H1 (cell line): ENCODE data around the gene ARHGAP8. TPM values are rescaled to one million over a fixed set of nuclear protein-coding genes. Genes with fewer than 3 reads are reported as not detected.

Experiments used
- KDM5A ChIP-seq: fragments of 200-600 bp; IDR thresholded peaks from 2 replicates; pipeline ENCODE4 v1.7.1; 2012; ENCODE audit warnings: mild to moderate bottlenecking, low read length, inconsistent platforms, mixed read lengths
- SIX5 ChIP-seq: IDR thresholded peaks from 2 replicates; pipeline ENCODE4 v1.6.1; 2011; ENCODE audit warnings: mild to moderate bottlenecking, low read depth, low read length
- SP4 ChIP-seq: IDR thresholded peaks from 2 replicates; pipeline ENCODE4 v1.6.1; 2012; ENCODE audit warnings: low read length, inconsistent platforms
- polyA plus RNA-seq, 7 experiments: library from polyadenylated mRNA; depleted of rRNA in 3 of 7; stranded (reverse) in 5 of 7; unstranded in 2 of 7; fragments of >200 nt in 5 of 7; fragments of 200-250 nt in 2 of 7; gene quantifications; 1 replicate in 5 of 7; 2 replicates in 1 of 7; 4 replicates in 1 of 7; pipeline versions ENCODE4 v1.2.1 to v1.2.3, GENCODE V29; 2011 to 2013; ENCODE audit warnings: missing spikeins in 2 of 7, mixed read lengths in 2 of 7
- total RNA-seq: library from RNA; stranded (reverse); fragmentation: NEBNext Ultra II Directional; extraction: Animal tissue kit (Norgen Biotek cat#: 25700); gene quantifications from 2 replicates; pipeline ENCODE4 v1.2.1, GENCODE V29; 2021

Gene ARHGAP8
- total and polyA plus RNA-seq, 2 of the 8 experiments (the other 6 are each of a cell fraction or from before 2014, with no cell fraction given): 35.6 to 47.7 TPM

DNA sequence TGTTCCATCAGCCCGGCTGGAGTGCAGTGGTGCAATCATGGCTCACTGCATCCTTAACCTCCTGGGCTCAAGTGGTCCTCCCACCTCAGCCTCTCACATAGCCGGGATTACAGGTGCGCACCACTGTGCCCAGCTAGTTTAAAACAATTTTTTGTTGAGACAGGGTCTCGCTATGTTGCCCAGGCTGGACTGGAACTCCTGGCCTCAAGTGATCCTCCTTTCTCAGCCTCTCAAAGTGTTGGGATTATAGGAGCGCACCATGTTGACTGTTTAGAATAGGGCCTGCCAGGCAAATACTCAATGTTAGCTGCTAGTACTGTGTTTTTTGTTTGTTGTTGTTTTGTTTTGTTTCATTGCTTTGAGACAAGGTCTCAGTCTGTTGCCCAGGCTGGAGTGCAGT, 66.4 kb downstream of the ARHGAP8 start (continued):
- TF ChIP-seq SIX5 (no peak), SP4 (no peak), KDM5A (no peak)
